Stimulated activated CD8-positive, alpha-beta memory T cell treated with anti-CD3 and anti-CD28 coated beads, Interleukin-12 subunit alpha, Interleukin-12 subunit beta, amount 100 ng/mL, for 24 hours (primary cell): ENCODE data around the gene ARMC2.
"Not testable (repeated sequence)": the region's sequence is repeated elsewhere in the genome, so short reads cannot be mapped to it uniquely, and the experiment has no call there.

Source experiments
- DNase-seq: peaks from one replicate; pipeline ENCODE4 v3.0.0-alpha.2; 2020; ENCODE audit errors: extremely low read depth

Gene ARMC2

GRCh38 chr6:108916026-108916686 lies 67.9 kb downstream of the ARMC2 start:
- DNase-seq: no peak

DNA sequence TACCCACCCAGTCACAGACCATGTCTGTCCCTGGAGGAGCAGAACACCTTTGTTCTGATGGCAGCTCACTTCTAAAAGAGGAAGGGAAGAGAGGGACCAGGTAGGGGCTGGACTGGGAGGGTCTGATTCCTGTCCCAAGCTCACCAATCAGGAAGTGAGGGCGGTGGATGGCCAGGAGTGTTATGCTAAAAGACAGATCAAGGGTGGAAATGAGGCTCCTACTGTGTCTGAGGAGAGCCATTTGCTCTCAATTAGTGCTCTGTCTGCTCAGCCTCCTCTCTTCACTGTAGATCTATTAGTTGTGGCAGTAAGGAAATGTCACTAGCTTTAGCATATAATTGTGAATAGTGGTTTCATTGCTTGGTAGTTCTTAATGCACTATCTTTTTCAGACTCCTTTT lies 72.5 kb downstream of the ARMC2 start:
- DNase-seq: no peak

- DNase-seq: no peak
Observed at GRCh38 chr6:108921547-108922361, 73.5 kb downstream of the ARMC2 start.

DNA sequence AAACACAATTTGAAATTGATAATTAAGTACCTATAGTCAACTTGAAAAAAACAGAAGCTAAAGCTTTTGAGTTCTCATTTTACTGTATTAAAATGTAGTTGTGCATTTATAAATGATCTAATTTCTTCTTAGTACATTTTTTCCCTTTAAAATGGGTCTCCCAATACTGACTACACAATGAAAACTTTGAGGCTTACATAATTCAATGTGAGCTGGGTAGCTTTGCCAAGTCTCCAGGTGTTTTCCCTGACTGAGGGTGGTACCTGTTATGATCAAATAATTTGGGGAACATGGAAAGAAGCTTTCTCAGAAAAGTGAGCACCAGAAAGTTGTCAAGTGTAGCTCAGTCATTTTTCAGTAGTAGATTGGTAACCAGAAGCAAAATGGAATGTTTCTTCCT lies 74.3 kb downstream of the ARMC2 start:
- no peak for DNase-seq

DNA sequence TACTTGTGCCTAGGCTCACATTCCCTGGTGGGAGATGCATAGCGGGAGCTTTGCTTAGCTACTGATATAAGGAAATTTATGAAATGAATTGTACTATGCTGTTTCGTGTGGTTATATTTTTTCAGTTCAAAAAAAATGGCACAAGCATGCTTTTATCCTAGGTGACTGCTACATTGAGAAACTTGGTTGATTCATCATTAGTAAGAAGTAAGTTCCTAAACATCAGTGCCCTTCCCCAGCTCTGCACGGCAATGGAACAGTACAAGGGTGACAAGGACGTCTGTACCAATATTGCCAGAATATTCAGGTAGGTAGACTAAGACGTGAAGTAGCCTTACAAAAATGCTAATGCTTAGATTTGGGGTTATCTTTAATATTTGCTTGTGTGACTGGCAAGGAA lies 79.7 kb downstream of the ARMC2 start:
- no peak for DNase-seq

DNA sequence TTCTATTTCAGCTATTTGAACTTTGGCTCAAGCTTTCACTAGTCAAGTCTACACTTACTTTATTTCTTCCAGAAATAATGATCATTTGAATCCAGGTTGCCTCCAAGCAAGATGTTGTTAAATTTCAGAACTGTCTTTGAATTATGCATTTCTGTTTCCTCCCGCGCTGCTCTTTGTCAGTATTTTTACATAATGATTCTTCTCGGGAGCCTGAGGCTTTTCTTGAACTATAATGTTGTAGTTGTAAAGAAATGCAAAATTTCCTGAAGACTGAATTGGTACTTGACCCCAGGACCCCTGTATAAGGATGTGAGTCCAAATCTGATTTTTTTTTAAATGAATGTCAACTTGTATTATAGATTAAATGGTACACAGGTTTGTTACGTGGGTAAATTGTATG lies 80.4 kb downstream of the ARMC2 start:
- DNase-seq: no peak

DNA sequence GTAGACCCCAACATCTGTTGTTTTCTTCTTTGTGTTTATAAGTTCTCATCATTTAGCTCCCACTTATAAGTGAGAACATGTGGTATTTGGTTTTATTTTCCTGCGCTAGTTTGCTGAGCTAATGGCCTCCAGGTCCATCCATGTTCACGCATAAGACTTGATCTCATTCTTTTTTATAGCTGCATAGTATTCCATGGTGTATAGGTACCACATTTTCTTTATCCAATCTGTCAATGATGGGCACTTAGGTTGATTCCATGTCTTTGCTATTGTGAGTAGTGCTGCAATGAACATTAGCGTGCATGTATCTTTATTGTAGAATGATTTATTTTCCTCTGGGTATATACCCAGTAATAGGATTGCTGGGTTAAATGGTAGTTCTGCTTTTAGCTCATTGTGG lies 82.9 kb downstream of the ARMC2 start:
- DNase-seq: not testable (repeated sequence)

GRCh38 chr6:108937170-108937569 lies 88.9 kb downstream of the ARMC2 start:
- DNase-seq: no peak

DNA sequence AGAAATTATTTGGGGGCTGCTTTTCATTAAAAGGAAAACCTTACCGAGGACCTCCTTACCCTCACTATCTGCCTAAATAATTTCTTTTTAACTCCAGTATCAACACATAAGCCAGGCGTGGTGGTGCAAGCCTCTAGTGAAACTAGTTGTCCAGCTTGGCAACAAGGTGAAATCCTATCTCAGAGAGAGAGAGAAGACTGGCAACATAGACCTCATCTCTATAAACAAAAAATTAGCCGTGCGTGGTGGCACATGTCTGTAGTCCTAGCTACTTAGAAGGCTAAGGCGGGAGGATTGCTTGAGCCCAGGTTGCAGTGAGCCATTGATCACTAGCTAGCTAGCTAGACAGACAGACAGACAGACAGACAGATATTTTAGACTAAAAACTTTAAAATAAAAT lies 92.5 kb downstream of the ARMC2 start:
- no peak for DNase-seq

- no peak for DNase-seq
Observed at GRCh38 chr6:108941281-108941680, 93.1 kb downstream of the ARMC2 start.

GRCh38 chr6:108941859-108942258 lies 93.6 kb downstream of the ARMC2 start:
- DNase-seq: no peak

- DNase-seq: peak; percentile 19
Observed at GRCh38 chr6:108942556-108943492, 94.6 kb downstream of the ARMC2 start.

DNA sequence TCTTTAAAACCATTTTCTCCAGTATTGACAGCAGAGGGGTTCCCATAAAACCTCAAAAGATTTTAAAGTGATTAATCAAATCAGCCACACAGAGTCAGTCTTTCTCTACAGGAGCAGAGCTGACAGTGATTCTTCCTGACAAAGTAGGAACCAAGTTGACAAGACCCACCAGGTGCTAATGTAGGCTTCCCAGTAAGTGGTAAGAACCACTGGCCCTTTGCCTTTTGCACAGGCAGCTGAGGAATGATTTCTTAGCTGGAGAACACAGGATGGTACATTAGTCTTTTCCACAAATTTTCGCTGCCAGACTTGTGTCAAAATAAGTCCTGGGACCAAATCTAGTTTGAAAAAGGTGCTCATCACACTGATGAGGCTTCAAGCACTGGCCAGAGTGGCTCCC lies 95.8 kb downstream of the ARMC2 start:
- DNase-seq: no peak

GRCh38 chr6:108944707-108945680 lies 96.8 kb downstream of the ARMC2 start:
- no peak for DNase-seq

- DNase-seq: no peak
Observed at GRCh38 chr6:108945681-108946159, 97.5 kb downstream of the ARMC2 start.

GRCh38 chr6:108946695-108947094 lies 98.5 kb downstream of the ARMC2 start:
- no peak for DNase-seq

DNA sequence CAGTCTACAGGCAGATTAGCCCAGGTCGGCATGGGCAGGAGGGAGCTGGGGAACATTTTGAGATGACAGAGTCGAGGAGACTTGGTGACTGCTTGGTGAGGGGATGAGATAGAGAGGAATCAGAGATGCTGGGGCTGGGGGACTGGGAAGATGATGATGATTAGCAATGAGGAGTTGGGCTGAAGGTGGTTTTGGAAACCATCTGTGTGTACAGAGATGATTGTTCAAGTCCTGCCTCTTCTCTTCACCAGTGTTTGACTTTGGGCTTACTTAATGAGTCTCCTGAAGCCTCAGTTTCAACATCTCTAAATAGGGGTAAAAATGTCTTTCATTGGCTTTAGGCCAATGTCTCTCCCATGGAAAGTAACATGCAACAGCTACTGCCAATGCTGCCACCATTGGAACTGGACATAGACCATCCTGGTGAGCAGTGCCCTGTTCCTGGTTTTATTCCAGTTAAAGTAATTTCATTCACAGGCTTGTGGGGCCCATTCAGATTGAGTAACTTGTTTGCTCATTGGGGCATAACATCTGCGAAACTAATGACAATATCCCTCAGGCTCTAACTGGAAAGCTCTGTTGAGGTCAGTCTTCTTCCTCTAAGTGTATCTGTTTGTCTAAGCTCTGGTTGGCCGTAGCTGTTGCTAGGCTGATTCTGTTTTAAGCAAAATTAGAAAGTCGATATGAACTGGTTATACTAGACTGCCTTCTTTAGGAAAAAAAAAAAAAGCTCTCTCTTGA lies 99.1 kb downstream of the ARMC2 start:
- no peak for DNase-seq

GRCh38 chr6:108948181-108948661 lies 100.0 kb downstream of the ARMC2 start:
- no peak for DNase-seq

DNA sequence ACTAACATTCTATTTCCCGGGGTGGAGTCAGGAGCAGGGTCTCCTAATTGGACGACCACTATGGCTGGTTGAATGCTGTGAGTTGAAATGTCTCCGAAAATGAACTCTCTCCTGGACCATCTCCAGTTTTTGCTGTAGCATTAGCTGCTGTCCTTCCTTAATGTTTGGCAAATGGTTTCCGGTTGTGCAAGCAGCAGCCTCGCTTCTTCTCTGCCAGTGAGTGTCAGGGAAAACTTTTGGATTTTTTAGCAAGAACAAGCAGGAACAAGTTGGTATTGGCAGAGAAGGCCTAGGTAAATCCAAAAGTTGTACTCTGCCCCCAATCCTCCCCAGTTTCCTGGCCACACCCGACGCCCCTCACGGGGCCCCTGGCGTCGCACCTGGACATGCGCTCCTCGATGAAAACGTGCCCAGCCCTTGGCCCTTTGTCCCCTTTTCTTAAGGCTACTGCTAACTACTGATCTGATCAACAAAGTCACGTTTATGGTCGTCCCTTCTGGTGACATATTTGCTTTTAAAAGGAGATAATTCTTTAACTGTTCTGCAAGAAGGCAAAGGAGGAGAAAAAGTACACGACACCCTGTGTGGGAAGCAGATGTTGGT lies 103.2 kb downstream of the ARMC2 start:
- DNase-seq: no peak
